ENCODE results near the gene APOF.
"Not testable (repeated sequence)": the region's sequence is repeated elsewhere in the genome, so short reads cannot be mapped to it uniquely, and the experiment has no call there.

- not testable (repeated sequence) for TF ChIP-seq CTCF (IDR thresholded peaks at IDR 0.05); POLR2AphosphoS5 (IDR thresholded peaks at IDR 0.05; ENCODE audit: insufficient read depth in 1 of 2, low read depth in 1 of 2)
Measured at GRCh38 chr12:56342290-56342689, 20.4 kb downstream of the APOF start.

Measured in vagina (tissue), 2 donors.